Activated CD8-positive, alpha-beta T cell treated with anti-CD3 and anti-CD28 coated beads for 36 hours (primary cell): ENCODE measurements around the gene WLS. TPM values are rescaled to one million over a fixed set of nuclear protein-coding genes. Genes with fewer than 3 reads are reported as not detected.

Source experiments
- ATAC-seq: fragments of 200-7000 bp; cut with Tn5 transposase; one replicate; pipeline ENCODE4 v1.10.0; 2021; ENCODE audit warnings: mild to moderate bottlenecking, moderate library complexity
- CTCF ChIA-PET: fragments of 350-600 bp; sonication (Branson Sonifier 250); formaldehyde crosslinking; loops from one replicate; lab custom pipeline; 2021; ENCODE audit warnings: antibody characterized with exemption; lab: Charles Lee
- POLR2A ChIA-PET: fragments of 350-600 bp; sonication (Branson Sonifier 250); formaldehyde crosslinking; loops from one replicate; lab custom pipeline; 2021; ENCODE audit warnings: antibody characterized with exemption; lab: Charles Lee
- DNase-seq: peaks from one replicate; pipeline ENCODE4 v3.0.0-alpha.2; 2020
- H3K27ac Mint-ChIP-seq: one replicate; pipeline ENCODE4 v1.8.0; 2021; ENCODE audit warnings: mild to moderate bottlenecking, mixed read lengths
- H3K27me3 Mint-ChIP-seq: one replicate; pipeline ENCODE4 v1.8.0; 2021; ENCODE audit warnings: mixed read lengths
- H3K36me3 Mint-ChIP-seq: one replicate; pipeline ENCODE4 v1.8.0; 2021; ENCODE audit warnings: low read depth, mixed read lengths
- H3K4me1 Mint-ChIP-seq: one replicate; pipeline ENCODE4 v1.8.0; 2021; ENCODE audit warnings: low read depth, mixed read lengths
- H3K4me3 Mint-ChIP-seq: one replicate; pipeline ENCODE4 v1.8.0; 2021; ENCODE audit warnings: mild to moderate bottlenecking, moderate library complexity, mixed read lengths
- H3K9me3 Mint-ChIP-seq: one replicate; pipeline ENCODE4 v1.8.0; 2021; ENCODE audit warnings: mixed read lengths
- CTCF ChIP-seq: fragments of 200-600 bp; IDR thresholded peaks from one replicate; pipeline ENCODE4 v1.8.0; 2022; ENCODE audit warnings: antibody characterized with exemption, mild to moderate bottlenecking
- intact Hi-C: fragments of 100-400 bp; cut with micrococcal nuclease; formaldehyde crosslinking; loops from one replicate; pipeline ENCODE4 v1.10.0; 2022
- total RNA-seq, 2 experiments: library from RNA; stranded (reverse); gene quantifications; one replicate each; pipeline ENCODE4 v1.2.3, GENCODE V29; 2021

The WLS gene
- total RNA-seq, 2 experiments from 2014 or later, result not detected

GRCh38 chr1:68113966-68114365, 118.4 kb downstream of the WLS start:
- TF ChIP-seq CTCF, result no peak
- H3K9me3 Mint-ChIP-seq, result no peaks in the 10 kb centered on the region

GRCh38 chr1:68112835-68113243, 119.5 kb downstream of the WLS start:
- H3K4me1 Mint-ChIP-seq, result peaks cover 2% of the 10 kb centered on the region
- H3K27me3 Mint-ChIP-seq, result no peaks in the 10 kb centered on the region
- ChIA-PET POLR2A (no interaction called here), CTCF (no interaction called here)
- intact Hi-C loops, result loop anchor here (5.0 kb wide), 1 partner anchor 261 kb away; no protein-coding TSS in a partner anchor
- ATAC-seq (no peak), DNase-seq (no peak)
- no peak overlapping the region for H3K4me3 Mint-ChIP-seq
- no peak for TF ChIP-seq CTCF
- no peaks in the 10 kb centered on the region for H3K9me3 Mint-ChIP-seq
- no peak overlapping the region for H3K27ac Mint-ChIP-seq
- H3K36me3 Mint-ChIP-seq, result no peaks in the 10 kb centered on the region

More at GRCh38 chr1:68113966-68114365, 118.4 kb downstream of the WLS start:
- intact Hi-C loops, result loop anchor here (5.0 kb wide), 1 partner anchor 262 kb away; no protein-coding TSS in a partner anchor
- Mint-ChIP-seq H3K4me1 (peaks cover 2% of the 10 kb centered on the region), H3K27me3 (no peaks in the 10 kb centered on the region), H3K36me3 (no peaks in the 10 kb centered on the region), H3K4me3 (no peak overlapping the region), H3K27ac (no peak overlapping the region)
- no peak for ATAC-seq
- POLR2A ChIA-PET, result no interaction called here
- DNase-seq, result no peak
- CTCF ChIA-PET, result interaction anchor here (1.4 kb wide), 1 partner anchor 10 kb away, joined by 3 read pairs; no protein-coding TSS in a partner anchor

- Mint-ChIP-seq H3K4me3 (no peak overlapping the region), H3K36me3 (no peaks in the 10 kb centered on the region), H3K27me3 (no peaks in the 10 kb centered on the region), H3K4me1 (no peaks in the 10 kb centered on the region), H3K27ac (no peak overlapping the region), H3K9me3 (no peaks in the 10 kb centered on the region)
- ATAC-seq, result no peak
- CTCF ChIA-PET, result no interaction called here
- no peak for TF ChIP-seq CTCF
- POLR2A ChIA-PET, result no interaction called here
- no peak for DNase-seq
- intact Hi-C loops, result loop anchor here (5.0 kb wide), 1 partner anchor 259 kb away; no protein-coding TSS in a partner anchor
Measured at GRCh38 chr1:68111519-68112436, 120.5 kb downstream of the WLS start.

- H3K36me3 Mint-ChIP-seq, result no peaks in the 10 kb centered on the region
- H3K4me3 Mint-ChIP-seq, result no peak overlapping the region
- H3K4me1 Mint-ChIP-seq, result no peaks in the 10 kb centered on the region
- ChIA-PET POLR2A (no interaction called here), CTCF (interaction anchor here (1.5 to 4.3 kb wide), 3 partner anchors 9 to 341 kb away, joined by 4 to 28 read pairs (median 21); no protein-coding TSS in a partner anchor)
- H3K27me3 Mint-ChIP-seq, result peaks cover 2% of the 10 kb centered on the region
- ATAC-seq (no peak), DNase-seq (no peak)
- intact Hi-C loops, result no loop called here
- no peak overlapping the region for H3K27ac Mint-ChIP-seq
- H3K9me3 Mint-ChIP-seq, result no peaks in the 10 kb centered on the region
- no peak for TF ChIP-seq CTCF
Measured at GRCh38 chr1:68107771-68108170, 124.6 kb downstream of the WLS start.
